UCSD-AML1 (cell line): ENCODE results near the gene CDRT15L2.
"Not testable (repeated sequence)": the region's sequence is repeated elsewhere in the genome, so short reads cannot be mapped to it uniquely, and the experiment has no call there.

Source experiments
- DNase-seq: peaks from one replicate; lab custom pipeline; 2025; ENCODE audit not compliant: unreplicated experiment; lab: John Stamatoyannopoulos, UW

CDRT15L2 gene

DNA sequence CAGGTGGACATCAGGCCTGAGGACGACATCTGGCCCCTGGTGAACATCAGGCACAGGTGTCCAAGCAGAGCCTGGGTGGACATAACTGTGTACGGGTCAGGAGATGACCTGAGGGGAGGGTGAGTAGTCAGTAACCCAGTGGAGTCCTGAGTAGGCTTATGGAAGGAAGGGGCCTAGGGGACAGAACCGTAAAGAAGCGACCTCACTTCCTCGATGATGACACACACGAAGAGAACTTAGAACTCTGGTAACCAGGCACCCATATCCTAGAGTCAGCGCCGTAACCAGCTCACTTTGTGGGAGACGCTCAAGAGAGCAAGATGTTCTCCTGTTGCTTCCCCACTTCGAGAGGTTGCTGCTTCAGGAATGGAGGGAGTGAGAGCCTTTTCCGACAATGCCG lies at the start of gene CDRT15L2:
TSS of gene CDRT15L2 (plus strand) at position 301 of the 400 bp plus-strand sequence. CDS start at position 321, 20 bp downstream.
- not testable (repeated sequence) for DNase-seq

DNA sequence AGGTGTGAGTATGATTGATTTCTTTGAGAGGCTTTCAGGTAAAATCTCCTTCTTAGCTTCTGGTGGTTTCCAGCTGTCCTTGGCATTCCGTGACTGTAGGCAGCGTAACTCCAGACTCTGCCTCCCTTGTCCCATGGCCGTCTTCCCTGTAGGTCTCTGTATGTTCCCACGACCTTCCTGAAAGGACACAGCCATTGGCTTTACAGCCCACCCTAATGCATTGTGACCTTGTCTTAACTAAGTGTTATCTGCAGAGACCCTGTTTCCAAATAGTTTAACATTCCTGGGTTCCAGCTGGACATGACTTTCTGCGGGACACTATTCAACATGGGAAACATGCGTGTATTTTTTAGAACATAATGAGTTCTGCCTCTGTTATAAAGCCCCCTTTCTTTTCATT lies 49.4 kb upstream of the CDRT15L2 start:
- DNase-seq: not testable (repeated sequence)

DNA sequence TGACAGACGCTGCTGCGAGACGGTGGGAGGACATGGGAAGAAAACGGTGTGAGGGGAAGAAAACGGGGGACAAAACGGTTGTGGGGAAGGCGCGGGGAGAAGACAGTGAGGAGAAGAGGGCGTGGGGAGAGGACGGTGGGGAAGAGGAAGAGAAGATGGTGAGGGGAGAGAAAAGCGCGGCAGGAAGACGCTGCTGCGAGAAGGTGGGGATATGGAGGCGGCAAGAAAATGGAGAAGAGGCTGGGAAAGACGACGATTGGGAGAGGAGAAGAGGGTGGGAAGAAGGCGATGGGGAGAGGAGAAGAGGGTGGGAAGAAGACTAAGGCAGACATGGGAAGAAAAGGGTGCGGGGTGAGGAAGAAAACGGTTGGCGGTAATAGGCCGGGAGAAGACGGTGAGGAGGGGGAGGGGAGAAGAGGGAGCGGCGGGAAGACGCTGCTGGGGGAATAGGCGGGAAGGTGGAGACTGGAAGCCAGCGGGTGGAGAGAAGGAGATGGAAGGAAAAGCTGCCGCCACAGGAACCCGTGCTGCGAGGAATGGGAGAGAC lies 46.9 kb upstream of the CDRT15L2 start:
- DNase-seq: not testable (repeated sequence)

DNA sequence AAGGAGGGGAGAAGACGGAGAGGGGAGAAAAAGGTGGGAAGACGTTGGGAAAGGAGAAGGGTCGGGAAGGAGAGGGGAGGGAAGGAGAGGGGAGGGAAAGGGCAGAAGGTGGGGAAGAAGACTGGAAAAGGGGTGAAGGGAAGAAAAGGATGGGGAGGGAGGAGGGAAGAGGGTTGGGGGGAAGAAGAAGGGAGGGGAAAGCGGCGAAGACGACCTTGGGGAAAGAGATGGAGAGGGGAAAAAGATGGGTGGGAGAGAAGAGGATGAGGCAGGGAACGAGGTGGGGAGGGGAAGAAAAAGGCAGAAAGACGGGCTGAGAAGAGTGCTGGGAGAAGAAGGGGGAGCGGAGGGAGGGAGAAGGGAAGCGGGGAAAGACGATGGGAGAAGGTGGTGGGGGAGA lies 46.3 kb upstream of the CDRT15L2 start:
- DNase-seq: not testable (repeated sequence)

DNA sequence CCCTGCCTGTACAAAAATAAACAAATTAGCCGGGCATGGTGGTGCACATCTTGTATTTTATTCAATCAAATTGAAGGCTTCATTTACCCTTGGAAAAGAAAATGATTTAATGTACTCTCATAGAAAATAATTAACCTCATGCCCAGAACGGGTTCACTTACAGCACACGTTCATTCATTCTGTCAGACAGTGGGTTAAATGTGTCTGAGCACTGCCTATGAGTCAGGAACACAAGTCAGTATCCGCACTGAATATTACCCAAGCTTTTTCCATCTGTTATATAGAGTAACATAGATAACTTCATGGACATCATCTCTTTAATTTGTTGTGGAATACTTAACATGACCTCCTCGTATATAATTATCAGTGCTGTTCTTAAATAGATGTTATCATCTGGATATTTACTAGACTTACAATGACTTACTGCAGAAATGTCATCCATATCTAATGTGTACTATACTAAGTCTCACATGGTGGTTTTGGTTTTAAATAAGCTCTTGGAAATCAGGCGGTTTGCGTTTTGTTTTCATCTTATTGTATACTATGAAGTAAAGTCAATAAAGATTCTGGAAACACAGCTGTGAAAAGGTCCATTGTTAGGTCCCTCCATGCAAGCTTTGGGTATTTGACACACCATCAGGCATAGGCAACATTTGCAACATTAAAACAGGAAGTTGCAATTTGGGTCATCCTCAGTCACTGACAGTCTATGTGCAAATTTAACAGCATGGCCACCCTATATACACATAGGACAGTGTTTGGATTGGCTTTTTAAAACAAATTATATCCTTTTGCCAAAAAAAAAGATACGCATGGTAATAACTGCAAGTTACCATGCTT lies 44.6 kb upstream of the CDRT15L2 start:
- DNase-seq: not testable (repeated sequence)

DNA sequence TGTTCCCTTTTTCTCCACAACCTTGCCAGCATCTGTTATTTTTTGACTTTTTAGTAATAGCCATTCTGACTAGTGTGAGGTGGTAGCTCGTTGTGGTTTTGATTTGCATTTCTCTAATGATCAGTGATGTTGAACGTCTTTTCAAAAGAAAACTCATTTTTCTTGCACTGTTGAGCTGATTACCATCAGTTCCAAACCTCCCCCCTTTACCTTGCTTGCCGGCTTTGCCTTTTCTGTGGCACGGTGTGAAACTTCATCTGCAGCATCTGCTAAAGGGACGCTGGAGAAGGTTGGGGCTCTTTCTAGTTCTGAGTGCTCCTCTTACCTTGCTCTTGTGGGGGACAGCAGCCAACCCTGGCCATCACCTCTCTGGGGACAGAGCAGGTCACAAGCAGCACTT lies 39.1 kb upstream of the CDRT15L2 start:
- DNase-seq: not testable (repeated sequence)

DNA sequence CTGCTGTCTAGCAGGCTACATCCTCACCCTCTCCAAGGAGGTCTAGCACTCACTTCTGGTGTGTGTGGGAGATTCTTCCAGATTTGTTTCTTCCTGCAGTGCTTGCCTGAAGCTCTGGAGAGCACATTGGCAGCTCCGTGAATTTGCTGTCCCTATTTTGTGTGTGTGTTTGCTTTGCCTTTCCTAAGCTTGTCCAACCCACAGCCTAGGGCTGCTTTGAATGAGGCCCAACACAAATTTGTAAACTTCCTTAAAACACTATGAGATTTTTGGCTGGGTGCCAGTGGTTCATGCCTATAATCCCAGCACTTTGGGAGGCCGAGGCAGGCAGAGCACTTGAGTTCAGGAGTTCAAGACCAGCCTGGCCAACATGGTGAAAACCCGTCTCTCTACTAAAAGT lies 38.7 kb upstream of the CDRT15L2 start:
- DNase-seq: not testable (repeated sequence)

DNA sequence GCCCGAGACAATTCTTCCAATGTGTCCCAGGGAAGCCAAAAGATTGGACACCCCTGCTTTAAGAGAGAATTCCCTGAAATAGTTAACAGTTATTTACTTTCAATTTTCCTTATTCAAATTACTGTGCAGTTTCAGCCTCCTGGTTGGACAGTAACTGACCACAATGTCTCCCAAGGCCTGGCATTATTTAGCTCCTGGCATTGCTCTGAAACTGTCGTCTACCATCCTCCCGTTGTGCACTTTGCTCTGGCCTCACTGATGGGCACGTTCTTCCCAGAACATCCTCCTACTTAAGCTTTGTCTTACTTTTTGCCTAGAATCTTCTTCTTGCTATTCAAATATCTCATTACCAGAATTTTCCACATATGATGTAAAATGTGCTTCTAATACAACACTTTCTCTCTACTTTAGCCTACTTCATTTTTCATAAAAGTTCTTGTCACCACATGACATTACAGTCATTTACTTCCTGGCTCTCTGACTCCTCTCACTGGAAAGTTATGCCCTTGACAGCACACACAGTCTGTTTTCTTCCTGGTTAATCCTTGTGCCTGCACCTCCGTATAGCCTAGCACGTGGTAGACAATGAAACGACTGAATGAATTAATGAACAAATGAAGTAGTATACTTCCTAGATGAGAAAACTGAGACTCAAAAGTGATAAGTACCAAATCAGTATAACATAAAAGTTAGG lies 37.5 kb upstream of the CDRT15L2 start:
- DNase-seq: not testable (repeated sequence)

DNA sequence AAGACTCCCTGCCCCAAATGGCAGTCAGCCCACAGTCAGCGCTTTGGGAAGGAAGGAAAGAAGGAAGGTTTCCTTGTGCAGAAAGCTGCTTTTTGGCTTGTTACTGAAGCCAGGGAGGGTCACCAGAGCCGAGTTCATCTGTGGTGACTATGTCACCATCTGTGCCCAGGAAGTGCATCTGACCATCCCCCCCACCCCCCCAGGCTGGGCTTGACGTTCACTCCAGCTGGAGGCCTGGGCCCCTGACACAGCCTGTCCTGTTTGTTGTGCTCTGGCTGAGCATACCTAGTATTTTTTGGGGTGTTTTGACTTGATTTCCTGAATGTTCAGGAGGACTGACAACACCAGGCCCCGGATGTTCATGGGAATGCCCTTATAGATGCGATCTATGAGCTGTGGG lies 31.6 kb upstream of the CDRT15L2 start:
- not testable (repeated sequence) for DNase-seq

DNA sequence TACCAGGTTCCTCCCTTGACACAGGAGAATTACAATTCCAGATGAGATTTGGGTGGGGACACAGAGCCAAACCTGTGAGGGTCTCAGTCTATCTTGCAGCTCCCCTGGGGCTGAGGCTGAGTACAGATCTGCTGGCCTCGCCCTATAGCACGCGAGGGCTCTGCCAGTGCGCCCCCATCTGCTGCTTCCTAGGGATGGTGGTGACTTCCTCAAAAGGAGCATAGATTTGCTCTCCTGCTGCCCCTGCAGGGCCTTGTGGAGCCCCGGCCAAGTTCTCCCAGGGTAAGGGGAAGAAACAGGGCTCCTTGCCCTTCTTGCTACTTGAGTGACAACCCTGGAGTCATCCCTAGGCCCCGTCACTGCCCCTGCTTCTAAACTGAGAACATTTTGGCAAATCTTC lies 26.6 kb upstream of the CDRT15L2 start:
- DNase-seq: not testable (repeated sequence)

DNA sequence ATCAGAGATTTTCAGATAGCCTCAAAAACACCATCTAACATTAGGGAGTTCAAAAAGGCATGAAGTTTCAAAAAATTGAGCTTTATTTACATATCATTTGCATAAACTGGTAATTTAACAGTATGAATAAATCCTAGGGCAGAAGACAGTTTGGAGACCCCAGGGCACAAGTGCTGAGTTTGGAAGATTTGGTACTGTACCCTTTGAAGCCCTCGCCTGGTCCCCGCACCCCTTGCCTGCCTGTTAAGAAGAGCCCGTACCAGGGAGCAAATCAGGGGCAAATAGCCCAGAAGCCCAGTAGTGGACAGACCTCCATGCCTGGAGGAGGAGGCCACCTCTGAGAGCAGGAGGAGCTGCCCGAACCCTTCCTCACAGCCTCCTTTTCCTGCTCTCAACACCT lies 24.8 kb upstream of the CDRT15L2 start:
- not testable (repeated sequence) for DNase-seq

DNA sequence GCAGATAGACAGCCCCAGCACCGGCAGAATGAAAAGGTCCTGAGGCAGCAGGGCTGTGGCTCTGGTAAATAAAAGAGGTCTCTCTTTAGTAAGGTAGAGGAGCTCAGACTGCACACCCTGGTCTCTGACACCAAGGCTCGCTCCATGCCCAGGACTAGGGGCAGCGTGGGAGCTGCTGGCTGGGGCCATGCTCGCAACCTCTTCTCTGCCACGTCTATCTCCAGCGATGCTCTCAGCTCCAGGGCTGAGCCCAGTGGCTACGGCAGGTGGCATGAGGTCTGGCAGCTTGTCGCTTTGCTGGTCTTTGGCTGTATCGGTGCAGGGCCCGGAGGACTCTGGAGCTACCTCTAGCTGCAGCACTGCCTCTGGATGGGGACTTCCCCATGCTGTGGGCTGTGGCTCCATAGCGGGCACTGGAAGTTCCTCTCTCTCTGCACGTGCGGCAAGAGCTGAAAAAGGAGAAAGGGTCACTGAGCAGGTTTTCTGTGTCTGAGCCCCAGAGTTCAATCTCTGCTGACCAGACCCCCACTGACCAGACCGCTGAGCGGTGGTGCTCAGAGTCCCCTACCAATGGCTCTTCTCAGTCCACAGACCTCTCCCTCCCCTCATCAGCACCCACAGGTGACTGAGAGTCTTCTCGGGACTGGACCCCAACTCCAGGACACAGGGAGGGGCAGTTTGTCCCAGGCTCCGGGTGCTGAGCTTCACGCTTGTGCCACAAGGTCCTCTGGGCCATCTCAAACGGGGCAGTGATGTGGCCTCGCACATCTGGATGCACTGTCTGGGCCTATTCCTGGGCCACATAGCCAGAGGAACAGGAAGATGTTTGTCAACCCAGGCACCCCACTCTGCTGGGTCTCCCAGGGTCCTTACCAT lies 24.2 kb upstream of the CDRT15L2 start:
- not testable (repeated sequence) for DNase-seq

DNA sequence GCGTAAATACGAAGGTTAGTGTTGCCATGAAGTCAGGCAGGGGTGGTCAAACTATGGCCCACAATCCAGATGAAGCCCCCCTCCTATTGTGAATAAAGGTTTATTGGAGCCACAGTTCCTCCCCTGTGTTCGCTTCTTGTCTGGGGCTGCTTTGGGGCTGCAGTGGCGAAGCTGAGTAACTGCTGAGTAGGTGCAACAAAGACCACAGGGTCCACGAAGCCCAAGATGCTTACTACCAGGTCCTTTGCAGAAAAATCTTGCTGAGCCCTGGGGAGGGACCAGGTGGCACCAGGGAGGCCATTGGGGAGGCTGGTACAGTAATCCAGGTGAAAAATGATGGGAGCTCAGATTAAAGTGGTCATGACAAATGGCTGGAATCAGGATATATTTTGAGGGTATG lies 21.4 kb upstream of the CDRT15L2 start:
- not testable (repeated sequence) for DNase-seq

DNA sequence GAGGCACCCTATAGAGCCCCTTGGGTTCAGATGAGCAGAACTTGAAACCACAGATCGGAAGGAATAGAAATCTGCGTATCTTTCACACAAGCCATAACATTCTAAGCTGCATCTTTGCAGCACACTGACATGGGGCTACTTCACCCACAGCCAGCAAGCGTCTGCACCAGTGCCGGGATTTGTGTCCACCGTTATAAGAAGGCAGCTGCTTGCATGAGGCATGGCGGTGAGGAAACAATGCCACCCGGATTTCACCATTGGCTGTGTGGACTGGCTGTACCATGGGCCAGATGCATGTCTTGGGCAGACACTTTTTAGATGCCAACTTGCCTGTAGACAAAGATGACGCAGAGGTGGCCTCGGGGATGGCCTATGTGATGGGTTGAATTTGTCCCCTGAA lies 20.5 kb upstream of the CDRT15L2 start:
- not testable (repeated sequence) for DNase-seq

DNA sequence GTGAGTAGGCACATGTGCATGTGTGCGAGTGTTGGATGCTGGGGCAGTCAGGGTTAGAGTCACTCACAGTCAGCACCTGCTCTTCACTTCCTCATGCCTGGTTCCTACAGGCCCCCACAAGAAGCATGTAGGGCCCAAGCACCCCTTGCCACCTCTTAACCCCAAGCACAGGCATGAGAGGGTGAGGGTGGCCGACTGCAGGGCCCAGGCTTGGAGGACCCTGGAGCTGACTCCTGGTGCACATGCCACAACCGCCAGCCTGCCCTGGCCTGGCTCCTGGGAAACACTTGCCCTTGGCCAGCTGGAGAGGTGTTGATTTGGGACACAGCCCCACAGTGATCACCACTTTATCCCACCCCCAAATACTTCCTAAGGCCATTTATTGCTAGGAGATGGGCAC lies 16.9 kb upstream of the CDRT15L2 start:
- no peak for DNase-seq

DNA sequence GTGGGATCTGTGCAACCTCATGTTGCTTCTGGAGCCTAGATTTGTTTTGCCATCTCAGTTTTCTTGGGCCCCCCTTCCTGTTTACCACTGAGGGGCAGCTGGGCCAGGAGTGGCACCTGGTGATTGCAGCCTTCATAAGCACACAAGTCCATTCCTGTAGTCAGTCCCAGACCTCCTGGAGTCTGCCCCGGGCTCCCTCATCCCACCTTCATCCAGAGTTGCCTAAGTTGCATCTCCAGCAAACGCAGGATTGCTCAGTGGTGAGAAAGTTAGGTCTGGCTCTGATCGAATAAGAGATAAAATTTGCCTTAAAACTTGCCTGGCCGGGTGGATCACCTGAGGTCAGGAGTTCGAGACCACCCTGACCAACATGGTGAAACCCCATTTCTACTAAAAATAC lies 14.3 kb upstream of the CDRT15L2 start:
- not testable (repeated sequence) for DNase-seq

DNA sequence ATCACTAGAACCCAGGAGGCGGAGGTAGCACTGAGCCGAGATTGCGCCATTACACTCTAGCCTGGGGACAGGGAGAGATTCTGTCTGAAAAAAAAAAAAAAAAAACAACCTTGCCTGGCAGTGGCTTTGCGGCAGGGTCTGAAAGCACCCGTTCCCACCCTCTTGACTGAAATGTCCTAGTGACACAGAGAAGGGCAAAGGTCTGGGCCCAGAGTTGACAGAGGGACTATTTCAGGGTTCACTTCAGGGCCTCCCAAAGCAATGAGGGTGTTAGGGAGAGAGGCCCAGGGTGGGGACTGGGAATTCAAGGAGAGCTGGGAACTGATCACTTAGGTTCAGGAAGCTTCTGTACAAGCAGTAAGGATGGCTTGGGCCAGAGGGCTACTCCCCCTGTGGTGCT lies 13.8 kb upstream of the CDRT15L2 start:
- DNase-seq: no peak

DNA sequence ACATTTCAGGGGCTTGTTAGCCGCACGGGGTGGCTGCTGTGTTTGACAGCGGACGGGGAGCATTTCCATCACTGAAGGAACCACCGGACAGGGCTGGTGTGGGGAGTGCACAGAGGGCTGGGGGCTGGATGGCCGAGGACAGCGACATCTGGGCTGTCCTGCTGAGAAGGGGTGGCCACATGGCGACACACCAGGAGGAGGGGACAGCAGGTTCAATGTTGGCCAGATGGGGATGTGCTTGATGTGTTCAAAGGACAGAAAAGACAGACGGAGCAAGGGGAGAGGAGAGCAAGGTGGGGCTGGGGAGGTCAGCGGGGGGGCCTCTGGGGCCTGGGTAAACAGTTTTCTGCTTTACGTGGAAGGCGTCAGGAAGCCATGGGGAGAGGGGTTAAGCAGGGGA lies 12.8 kb upstream of the CDRT15L2 start:
- not testable (repeated sequence) for DNase-seq

DNA sequence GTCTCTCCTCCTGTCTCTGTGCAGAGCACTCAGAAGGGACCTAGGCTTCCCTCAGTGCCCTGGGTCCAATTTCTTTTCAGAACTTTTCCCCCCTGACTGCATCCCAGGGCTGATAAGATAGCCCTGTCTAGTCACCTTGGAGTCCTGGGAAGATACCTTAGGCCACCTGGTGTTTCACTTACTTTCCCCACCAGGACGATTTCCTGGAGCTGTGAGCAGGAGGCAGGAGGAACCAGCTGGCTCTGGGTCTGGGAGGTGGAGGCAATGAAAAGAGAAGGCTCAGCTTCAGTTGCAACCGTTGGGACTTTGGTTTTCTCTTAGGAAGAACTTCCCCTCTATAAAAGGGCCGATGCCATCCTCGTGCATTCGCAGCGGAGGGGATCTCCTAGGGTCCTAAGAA lies 12.1 kb upstream of the CDRT15L2 start:
- DNase-seq: not testable (repeated sequence)

DNA sequence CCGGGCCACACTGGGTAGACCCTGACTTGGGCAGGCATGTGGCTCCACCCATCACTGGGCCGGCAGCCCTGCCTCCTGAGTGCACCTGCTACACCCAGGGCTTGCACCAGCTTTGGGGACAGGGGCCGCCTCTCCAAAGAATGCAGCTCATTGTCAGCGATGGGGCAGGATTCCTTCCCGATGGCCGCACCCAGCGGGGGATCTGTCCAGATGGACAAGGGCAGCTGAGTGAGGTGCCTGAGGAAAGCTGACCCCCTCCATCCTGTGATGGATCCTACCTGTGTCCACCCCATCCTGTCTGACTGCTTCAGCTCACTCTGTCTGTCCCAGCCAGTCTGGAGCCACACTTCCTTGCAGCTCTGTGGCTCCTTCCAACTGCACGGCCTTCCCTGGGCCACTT lies 10.9 kb upstream of the CDRT15L2 start:
- DNase-seq: not testable (repeated sequence)

DNA sequence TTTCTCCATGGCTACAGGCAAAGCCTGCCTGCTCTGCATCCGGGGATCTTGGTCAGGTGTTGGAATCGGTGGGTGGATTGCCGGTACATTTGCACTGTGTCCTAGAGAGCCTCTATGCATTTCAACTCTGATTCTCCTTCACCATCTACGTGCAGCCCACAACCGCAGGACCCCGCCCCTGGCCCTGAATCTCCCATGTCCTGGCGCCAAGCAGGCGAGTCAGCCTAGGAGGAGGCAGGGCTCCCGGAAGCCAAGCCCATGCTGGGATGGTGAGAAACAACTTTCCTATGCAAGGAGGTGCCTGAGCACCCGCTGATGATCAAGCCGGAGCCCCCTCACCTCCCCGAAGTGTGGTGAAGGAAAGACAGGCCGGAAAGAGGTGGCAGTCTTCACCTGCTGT lies 7.9 kb upstream of the CDRT15L2 start:
- not testable (repeated sequence) for DNase-seq
